Suprapubic skin (tissue), 4 donors: Measurements from ENCODE around the gene WDR43.

Experiments
- CTCF ChIP-seq, 2 donors: fragments of 200-600 bp in 1 of 2; fragments of 450-650 bp in 1 of 2; sonication (generic) in 1 of 2; IDR thresholded peaks; one replicate each; pipeline ENCODE4 v1.5.1; 2016 to 2019; ENCODE audit warnings: antibody characterized with exemption in 2 of 2, mild to moderate bottlenecking in 1 of 2, moderate library complexity in 1 of 2
- POLR2A ChIP-seq, 2 donors: fragments of 450-650 bp; IDR thresholded peaks; one replicate each; pipeline ENCODE4 v1.6.1; 2017; ENCODE audit warnings: antibody characterized with exemption in 2 of 2, mild to moderate bottlenecking in 2 of 2, moderate library complexity in 2 of 2
- POLR2AphosphoS5 ChIP-seq, 3 donors: sonication (generic); formaldehyde crosslinking; IDR thresholded peaks; one replicate each; pipeline ENCODE4 v1.6.1; 2017; ENCODE audit warnings: antibody characterized with exemption in 3 of 3

- TF ChIP-seq POLR2A (IDR thresholded peaks at IDR 0.05) (no peak), POLR2AphosphoS5 (IDR thresholded peaks at IDR 0.05) (no peak), CTCF (IDR thresholded peaks at IDR 0.05) (no peak)
Observed at GRCh38 chr2:28927878-28928277, 33.4 kb downstream of the WDR43 start.
